ENCODE results near the gene HIVEP3. TPM values are rescaled to one million over a fixed set of nuclear protein-coding genes. Genes with fewer than 3 reads are reported as not detected.

Gene HIVEP3
- total RNA-seq, 4 donors from 2014 or later, result 5.3 to 17.3 (median 9.1) TPM

DNA sequence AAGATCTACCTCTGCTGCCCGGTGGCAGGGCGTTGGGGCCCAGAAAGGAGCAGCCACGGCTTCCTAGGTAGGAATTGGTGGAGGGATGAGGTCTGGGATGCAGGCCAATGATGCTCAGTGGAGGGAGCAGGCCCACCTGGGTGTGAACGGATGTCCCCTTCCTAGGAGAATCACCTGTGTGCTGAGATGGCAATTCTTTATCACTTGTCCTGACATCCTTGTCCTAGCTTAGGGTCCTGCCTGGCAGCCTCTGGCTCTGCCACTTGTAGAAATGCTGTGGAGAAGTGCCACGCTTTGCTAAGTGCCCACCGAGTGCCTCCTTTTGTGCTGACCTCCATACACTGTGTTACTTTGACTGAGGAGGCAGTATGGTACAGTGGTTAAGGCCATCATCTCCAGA lies 447.1 kb downstream of the HIVEP3 start:
- intact Hi-C loops (cut with DNase I; ENCODE audit: low total_unique reads), result no loop called here
- WGBS, 2 donors, result 88 to 96% methylated on average over 6 of the region's 6 CpGs
- DNase-seq (ENCODE audit: low spot score in 2 of 2), result no peak
- no peak overlapping the region for H3K4me3 ChIP-seq (ENCODE audit: low read depth, poor library complexity, severe bottlenecking)
- TF ChIP-seq POLR2A (IDR thresholded peaks at IDR 0.05), result no peak
- TF ChIP-seq, protein P1, sequence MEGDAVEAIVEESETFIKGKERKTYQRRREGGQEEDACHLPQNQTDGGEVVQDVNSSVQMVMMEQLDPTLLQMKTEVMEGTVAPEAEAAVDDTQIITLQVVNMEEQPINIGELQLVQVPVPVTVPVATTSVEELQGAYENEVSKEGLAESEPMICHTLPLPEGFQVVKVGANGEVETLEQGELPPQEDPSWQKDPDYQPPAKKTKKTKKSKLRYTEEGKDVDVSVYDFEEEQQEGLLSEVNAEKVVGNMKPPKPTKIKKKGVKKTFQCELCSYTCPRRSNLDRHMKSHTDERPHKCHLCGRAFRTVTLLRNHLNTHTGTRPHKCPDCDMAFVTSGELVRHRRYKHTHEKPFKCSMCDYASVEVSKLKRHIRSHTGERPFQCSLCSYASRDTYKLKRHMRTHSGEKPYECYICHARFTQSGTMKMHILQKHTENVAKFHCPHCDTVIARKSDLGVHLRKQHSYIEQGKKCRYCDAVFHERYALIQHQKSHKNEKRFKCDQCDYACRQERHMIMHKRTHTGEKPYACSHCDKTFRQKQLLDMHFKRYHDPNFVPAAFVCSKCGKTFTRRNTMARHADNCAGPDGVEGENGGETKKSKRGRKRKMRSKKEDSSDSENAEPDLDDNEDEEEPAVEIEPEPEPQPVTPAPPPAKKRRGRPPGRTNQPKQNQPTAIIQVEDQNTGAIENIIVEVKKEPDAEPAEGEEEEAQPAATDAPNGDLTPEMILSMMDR (IDR thresholded peaks at IDR 0.05), result no peak

DNA sequence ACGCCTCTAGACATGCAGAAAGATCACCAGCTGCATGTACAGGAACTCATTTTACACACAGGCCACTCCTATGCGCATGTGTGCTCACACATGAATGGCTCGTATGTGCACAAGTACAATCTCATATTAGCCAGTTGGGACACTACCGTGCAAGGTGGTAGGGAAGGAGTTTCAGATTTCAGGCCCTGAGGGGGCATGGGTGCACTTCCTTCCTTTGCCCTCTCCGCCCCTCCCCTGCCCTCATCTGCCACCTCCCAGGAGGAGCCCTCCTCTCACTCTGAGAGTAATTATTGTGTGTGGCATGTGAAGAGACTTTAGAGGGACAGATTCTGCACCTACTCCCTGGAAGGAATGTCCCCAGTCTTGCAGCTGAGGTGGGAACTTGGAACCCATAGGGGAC lies 449.0 kb downstream of the HIVEP3 start:
- no peak for TF ChIP-seq POLR2A (IDR thresholded peaks at IDR 0.05)
- TF ChIP-seq, protein P1 (IDR thresholded peaks at IDR 0.05), result no peak
- DNase-seq (ENCODE audit: low spot score in 2 of 2), result no peak
- WGBS, 2 donors, result 61 to 64% methylated on average over 5 of the region's 5 CpGs
- intact Hi-C loops (cut with DNase I; ENCODE audit: low total_unique reads), result no loop called here
- no peak overlapping the region for H3K4me3 ChIP-seq (ENCODE audit: low read depth, poor library complexity, severe bottlenecking)

DNA sequence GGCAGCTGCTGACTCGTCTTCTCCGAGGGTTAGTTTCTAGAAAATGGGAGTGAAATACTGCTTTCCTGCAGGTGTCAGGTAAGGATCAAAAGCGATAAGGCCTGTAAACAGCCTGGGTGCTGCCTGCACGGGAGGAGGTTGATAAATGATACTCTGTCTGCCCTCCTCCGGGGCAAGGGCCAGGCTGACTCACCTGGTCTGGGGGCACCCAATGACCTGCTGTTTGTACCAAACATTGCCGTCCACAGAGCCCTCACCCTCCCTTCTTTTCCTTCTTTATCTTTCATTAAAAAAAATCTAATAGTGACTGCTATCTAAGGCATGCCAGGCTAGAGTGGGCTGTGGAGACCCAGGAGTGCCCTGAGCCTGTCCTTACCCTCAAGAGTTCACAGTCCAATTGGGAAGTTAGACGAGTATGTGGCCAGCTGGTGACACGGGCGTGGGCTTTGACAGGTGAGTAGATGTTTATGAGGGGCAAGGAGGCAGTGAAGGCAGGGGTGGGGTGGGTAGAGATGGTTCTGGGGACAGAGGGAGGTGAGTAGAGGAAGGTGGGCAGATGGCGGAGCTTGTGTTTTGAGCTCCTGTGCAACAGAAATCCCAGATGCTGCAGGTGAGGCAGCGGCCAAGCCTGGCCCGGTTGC lies 450.5 kb downstream of the HIVEP3 start:
- WGBS, 2 donors, result 66 to 67% methylated on average over 12 of the region's 12 CpGs
- intact Hi-C loops (cut with DNase I; ENCODE audit: low total_unique reads), result no loop called here
- no peak for DNase-seq (ENCODE audit: low spot score in 2 of 2)
- TF ChIP-seq, protein P1 (IDR thresholded peaks at IDR 0.05), result no peak
- no peak for TF ChIP-seq POLR2A (IDR thresholded peaks at IDR 0.05)
- H3K4me3 ChIP-seq (ENCODE audit: low read depth, poor library complexity, severe bottlenecking), result no peak overlapping the region

DNA sequence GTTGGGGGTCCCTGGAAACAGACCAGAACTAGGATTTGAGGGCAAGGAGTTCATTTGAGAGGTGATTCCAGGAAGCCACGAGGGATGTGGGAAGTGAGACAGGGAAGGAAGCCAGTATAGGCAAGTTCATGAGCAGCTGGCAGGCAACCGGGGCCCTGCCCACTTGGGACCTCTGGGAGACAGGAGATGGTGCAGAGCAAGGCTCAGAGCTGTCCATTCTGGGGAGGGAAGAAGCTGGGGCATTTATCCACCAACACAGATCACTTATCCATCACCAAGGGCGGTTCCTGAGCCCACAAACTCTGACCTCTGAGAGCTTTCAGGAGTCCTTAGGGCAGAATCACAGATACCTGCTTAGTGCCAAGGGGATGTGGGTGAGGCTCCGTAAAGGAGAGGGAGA lies 451.0 kb downstream of the HIVEP3 start:
- 27% methylated on average over 4 of the region's 4 CpGs for WGBS, 2 donors
- no peak overlapping the region for H3K4me3 ChIP-seq (ENCODE audit: low read depth, poor library complexity, severe bottlenecking)
- no peak for DNase-seq (ENCODE audit: low spot score in 2 of 2)
- TF ChIP-seq, protein P1 (IDR thresholded peaks at IDR 0.05), result no peak
- TF ChIP-seq POLR2A (IDR thresholded peaks at IDR 0.05), result no peak
- intact Hi-C loops (cut with DNase I; ENCODE audit: low total_unique reads), result no loop called here

DNA sequence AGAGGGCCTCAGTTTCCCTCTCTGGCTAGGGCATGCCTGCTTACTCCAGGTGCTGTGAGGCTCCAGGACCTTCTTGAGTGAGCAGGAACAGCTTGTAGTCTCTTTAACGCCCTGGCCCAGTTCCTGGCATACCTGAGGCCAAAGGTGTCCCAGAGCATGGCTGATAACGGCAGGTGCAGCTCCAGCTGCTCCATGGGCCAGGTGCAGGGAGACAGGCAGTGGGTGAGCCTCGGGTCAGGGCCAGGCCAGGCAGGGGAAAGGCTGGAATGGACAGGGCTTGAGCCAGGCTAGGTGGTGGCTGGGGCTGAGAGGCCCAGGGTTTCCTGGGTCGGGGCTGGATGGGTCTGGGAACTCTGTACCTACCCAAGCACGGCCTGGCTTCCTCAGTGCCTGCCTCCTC lies 452.6 kb downstream of the HIVEP3 start:
- intact Hi-C loops (cut with DNase I; ENCODE audit: low total_unique reads), result no loop called here
- 67 to 68% methylated on average over 5 of the region's 5 CpGs for WGBS, 2 donors
- DNase-seq (ENCODE audit: low spot score in 2 of 2), result no peak
- no peak for TF ChIP-seq POLR2A (IDR thresholded peaks at IDR 0.05)
- TF ChIP-seq, protein P1 (IDR thresholded peaks at IDR 0.05), result no peak
- no peak overlapping the region for H3K4me3 ChIP-seq (ENCODE audit: low read depth, poor library complexity, severe bottlenecking)

DNA sequence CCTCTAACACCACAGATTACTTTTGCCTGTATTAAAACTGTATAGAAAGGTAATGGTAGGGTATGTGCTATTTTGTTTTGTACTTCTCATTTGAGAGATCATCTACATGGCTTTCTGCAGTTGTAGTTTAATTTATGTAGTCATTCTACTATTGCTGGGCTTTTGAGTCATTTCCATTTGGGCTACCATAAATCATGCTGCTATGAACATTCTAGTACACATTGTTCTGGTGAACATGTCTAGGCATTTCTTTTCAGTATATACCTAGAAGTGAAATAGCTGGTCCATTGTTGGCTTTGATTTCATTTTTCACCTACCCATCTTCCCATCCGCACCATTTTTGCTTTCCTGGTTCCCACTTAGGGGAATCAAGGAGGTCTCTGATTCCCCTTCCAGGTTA lies 453.0 kb downstream of the HIVEP3 start:
- intact Hi-C loops (cut with DNase I; ENCODE audit: low total_unique reads), result no loop called here
- no peak overlapping the region for H3K4me3 ChIP-seq (ENCODE audit: low read depth, poor library complexity, severe bottlenecking)
- TF ChIP-seq POLR2A (IDR thresholded peaks at IDR 0.05), result no peak
- TF ChIP-seq, protein P1 (IDR thresholded peaks at IDR 0.05), result no peak
- WGBS, 2 donors, result 61 to 71% methylated on average over 1 of the region's 1 CpG
- no peak for DNase-seq (ENCODE audit: low spot score in 2 of 2)

All from lower leg skin (tissue), 4 donors.